Fibroblast of mammary gland (primary cell): ENCODE results near the gene NKIRAS1.

ENCODE experiments used
- DNase-seq: peaks from one replicate; pipeline ENCODE4 v3.0.0-alpha.2; 2010; ENCODE audit warnings: low read depth
- H3K4me3 ChIP-seq: 2 replicates; pipeline ENCODE4 v1.5.1; 2011; ENCODE audit warnings: low read depth, mild to moderate bottlenecking, low read length, moderate library complexity; ENCODE audit not compliant: control insufficient read depth
- CTCF ChIP-seq: conservative IDR thresholded peaks from 2 replicates; pipeline ENCODE4 v1.5.1; 2011; ENCODE audit warnings: low read depth, low read length, inconsistent platforms; ENCODE audit not compliant: control insufficient read depth, insufficient read depth

Gene NKIRAS1

GRCh38 chr3:23880703-23881339, 36.0 kb downstream of the NKIRAS1 start:
- no peak overlapping the region for H3K4me3 ChIP-seq
- no peak for TF ChIP-seq CTCF
- DNase-seq = no peak

DNA sequence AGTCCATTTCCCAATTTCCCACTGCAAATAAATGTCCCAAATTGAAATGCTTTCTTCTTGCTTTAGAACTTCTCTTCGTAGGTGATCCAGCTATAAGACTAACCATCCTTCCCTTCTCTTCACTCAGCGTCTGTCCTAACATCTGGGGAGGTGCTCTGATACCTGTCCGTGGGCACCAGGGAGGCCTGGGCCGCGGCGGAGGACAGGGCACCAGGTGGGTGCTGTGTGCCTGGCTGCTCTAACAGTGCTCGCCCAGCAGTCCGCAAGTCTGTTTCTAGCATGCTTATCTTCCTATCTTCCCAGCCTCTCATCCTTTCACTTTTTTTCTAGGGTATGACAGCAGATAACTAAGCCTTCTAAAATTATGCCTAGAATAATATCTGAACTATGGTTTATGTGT, 37.3 kb downstream of the NKIRAS1 start:
- DNase-seq = no peak
- H3K4me3 ChIP-seq = no peak overlapping the region
- no peak for TF ChIP-seq CTCF

DNA sequence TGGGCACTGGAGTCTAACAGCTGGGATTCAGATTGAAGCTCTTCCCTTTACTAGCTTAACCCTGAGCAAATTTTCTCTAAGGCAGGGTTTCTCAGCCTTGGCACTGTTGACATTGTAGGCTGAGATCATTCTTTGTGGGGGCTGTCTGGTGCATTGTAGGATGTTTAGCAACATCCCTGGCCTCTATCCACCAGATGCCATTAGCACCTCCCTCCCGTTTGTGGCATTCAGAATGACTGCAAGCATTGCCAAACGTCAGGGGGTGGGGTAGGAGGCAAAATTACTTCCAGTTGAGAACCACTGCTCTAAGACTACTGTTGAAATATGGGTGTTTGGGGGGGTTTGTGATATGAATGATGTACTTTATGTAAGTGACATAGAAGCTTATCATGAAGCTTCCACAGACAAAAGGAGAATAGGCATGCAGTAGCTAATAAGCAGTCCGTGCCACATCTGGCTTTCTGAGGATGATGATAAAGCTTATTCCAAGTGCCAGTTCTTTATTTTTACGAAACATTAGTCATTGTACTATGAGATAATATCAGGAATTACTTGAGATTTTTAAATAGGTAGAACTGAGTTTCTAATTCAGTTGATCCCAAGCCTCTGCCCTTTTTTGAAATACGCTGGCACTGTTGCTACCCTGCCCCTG, 39.3 kb downstream of the NKIRAS1 start:
- H3K4me3 ChIP-seq = no peak overlapping the region
- peak; percentile 93 for DNase-seq
- TF ChIP-seq CTCF = no peak

GRCh38 chr3:23876923-23877322, 39.9 kb downstream of the NKIRAS1 start:
- peak; percentile 34 for DNase-seq
- no peak overlapping the region for H3K4me3 ChIP-seq
- no peak for TF ChIP-seq CTCF

GRCh38 chr3:23875113-23875725, 41.6 kb downstream of the NKIRAS1 start:
- TF ChIP-seq CTCF = no peak
- no peak overlapping the region for H3K4me3 ChIP-seq
- peak; percentile 41 for DNase-seq

GRCh38 chr3:23874359-23875112, 42.3 kb downstream of the NKIRAS1 start:
- no peak overlapping the region for H3K4me3 ChIP-seq
- DNase-seq = peak; percentile 78
- TF ChIP-seq CTCF = no peak
